Muscle of leg (tissue), 11 donors: Measurements from ENCODE around the gene GAS7. TPM values are rescaled to one million over a fixed set of nuclear protein-coding genes. Genes with fewer than 3 reads are reported as not detected.
A peak's percentile ranks its signal among the peaks of the same experiment; 100 is the strongest.

Experiments
- DNase-seq: peaks from one replicate; pipeline ENCODE4 v3.0.0; 2013
- H3K27ac ChIP-seq: one replicate; pipeline ENCODE4 v1.5.1; 2013; ENCODE audit warnings: mild to moderate bottlenecking, low read length, control low read depth
- H3K27me3 ChIP-seq: one replicate; pipeline ENCODE4 v1.6.1; 2013; ENCODE audit warnings: low read length; ENCODE audit not compliant: control insufficient read depth, insufficient read depth
- H3K36me3 ChIP-seq: one replicate; pipeline ENCODE4 v1.6.1; 2013; ENCODE audit warnings: low read length; ENCODE audit not compliant: control insufficient read depth, insufficient read depth
- H3K4me1 ChIP-seq: one replicate; pipeline ENCODE4 v1.6.1; 2013; ENCODE audit warnings: low read length; ENCODE audit not compliant: control insufficient read depth, insufficient read depth
- H3K4me3 ChIP-seq: one replicate; pipeline ENCODE4 v1.5.1; 2013; ENCODE audit warnings: low read length, control low read depth
- H3K9me3 ChIP-seq: replicated peaks from 2 replicates; pipeline ENCODE4 v1.6.1; 2013; ENCODE audit warnings: low read depth, low read length; ENCODE audit not compliant: control insufficient read depth
- WGBS: methylation state at CpG from one replicate; pipeline ENCODE4 v1.1.5; 2013; ENCODE audit warnings: missing lambda C conversion rate; ENCODE audit not compliant: insufficient coverage; 5-methylcytosine and 5-hydroxymethylcytosine counted together
- polyA plus RNA-seq, 8 donors: library from polyadenylated mRNA; unstranded; fragments of 120-200 nt; gene quantifications; one replicate each; pipeline versions ENCODE4 v1.2.1 to v1.2.3, GENCODE V29; 2013; ENCODE audit warnings: inconsistent platforms in 1 of 8, low replicate concordance in 1 of 8; ENCODE audit not compliant: insufficient read length in 8 of 8, insufficient read depth in 1 of 8
- total RNA-seq: library from RNA; stranded (reverse); fragments of 120-200 nt; gene quantifications from one replicate; pipeline ENCODE4 v1.2.4, GENCODE V29; 2013

Gene GAS7
- total and polyA plus RNA-seq, 9 donors = 33.3 to 68.9 (median 45.9) TPM

DNA sequence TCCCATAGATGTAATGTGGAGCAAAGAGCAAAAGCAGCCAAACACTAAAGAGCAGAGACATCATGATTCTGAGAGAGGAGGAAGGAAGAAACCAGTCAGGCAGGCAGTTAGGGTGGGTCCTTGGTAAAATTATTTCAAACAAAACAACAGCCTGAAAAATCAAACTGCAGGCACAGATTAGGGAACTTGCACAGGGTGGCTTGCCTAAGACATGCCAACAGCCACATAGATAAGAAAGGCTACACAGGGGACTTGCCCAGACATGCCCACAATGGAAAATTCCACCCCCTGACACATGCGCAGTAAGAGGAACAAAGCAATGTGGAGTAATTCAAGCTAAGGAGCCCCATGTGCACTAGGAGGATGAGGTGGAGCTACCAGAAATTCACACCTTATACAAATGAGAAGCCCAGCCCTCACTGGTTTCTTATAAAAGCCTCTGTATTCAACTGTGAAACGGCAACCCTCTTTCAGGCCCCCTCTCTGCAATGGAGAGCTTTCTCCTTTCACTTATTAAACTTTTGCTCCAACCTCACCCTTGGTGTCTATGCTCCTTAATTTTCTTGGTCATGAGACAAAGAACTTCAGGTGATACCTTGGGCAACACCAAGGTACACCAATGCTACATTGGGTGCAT, 7.3 kb upstream of the GAS7 start:
- no peaks in the 10 kb centered on the region for H3K36me3 ChIP-seq
- H3K27ac ChIP-seq = no peak overlapping the region
- no peak for DNase-seq
- H3K4me1 ChIP-seq = peaks cover 18% of the 10 kb centered on the region
- WGBS = 90% methylated on average over 1 of the region's 2 CpGs
- peaks cover 2% of the 10 kb centered on the region for H3K27me3 ChIP-seq
- H3K9me3 ChIP-seq = peaks cover 13% of the 10 kb centered on the region
- no peak overlapping the region for H3K4me3 ChIP-seq

GRCh38 chr17:10201680-10202079, 3.3 kb upstream of the GAS7 start:
- no peak for DNase-seq
- Histone ChIP-seq H3K4me3 (no peak overlapping the region), H3K27ac (no peak overlapping the region), H3K9me3 (peaks cover 13% of the 10 kb centered on the region), H3K4me1 (peaks cover 15% of the 10 kb centered on the region), H3K27me3 (peaks cover 23% of the 10 kb centered on the region), H3K36me3 (no peaks in the 10 kb centered on the region)
- WGBS = no CpG with 5 or more reads among the region's 4 CpGs

DNA sequence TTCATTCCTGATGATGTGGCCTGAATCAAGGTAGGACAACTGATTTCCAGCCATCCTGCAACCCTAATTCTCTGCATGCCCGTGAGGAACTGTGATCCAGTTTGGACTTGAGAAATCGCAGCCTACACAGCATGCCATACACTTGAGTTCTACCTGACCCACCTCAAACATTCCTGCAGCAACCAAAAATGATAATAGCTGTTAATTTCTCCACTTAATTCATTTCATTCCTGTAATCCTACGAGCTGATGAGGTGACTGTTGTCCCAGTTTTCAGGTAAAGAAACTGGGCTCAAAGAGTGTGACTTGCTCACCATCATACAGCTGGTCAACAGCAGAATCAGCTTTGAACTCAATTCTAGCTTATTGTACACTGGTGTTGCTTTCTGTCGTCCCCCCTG, 2.2 kb upstream of the GAS7 start:
- Histone ChIP-seq H3K4me1 (peaks cover 21% of the 10 kb centered on the region), H3K4me3 (no peak overlapping the region), H3K36me3 (no peaks in the 10 kb centered on the region), H3K9me3 (peaks cover 9% of the 10 kb centered on the region), H3K27ac (no peak overlapping the region), H3K27me3 (peaks cover 25% of the 10 kb centered on the region)
- 83% methylated on average over 1 of the region's 4 CpGs for WGBS
- no peak for DNase-seq

DNA sequence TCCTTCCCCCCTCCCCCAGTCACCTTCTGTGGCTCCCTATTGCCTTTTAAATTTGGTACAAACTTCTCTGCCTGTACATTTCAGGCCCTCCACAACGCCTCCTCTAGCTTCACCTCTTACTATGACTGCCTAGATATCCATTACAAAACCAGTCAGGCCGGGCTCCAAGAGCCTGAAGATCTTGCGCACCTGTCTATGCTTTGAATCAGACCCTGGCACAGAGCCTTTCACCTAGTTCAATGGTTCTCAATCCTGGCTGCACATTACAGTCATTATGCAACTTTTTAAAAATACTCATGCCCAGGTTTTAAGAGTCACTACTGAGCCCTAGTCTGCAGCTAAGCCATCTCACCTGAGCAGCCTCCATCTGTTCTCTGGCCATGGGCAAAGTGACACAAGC, 1.6 kb upstream of the GAS7 start:
- Histone ChIP-seq H3K27me3 (peaks cover 25% of the 10 kb centered on the region), H3K36me3 (no peaks in the 10 kb centered on the region), H3K4me3 (no peak overlapping the region), H3K4me1 (peaks cover 27% of the 10 kb centered on the region), H3K27ac (no peak overlapping the region), H3K9me3 (peaks cover 9% of the 10 kb centered on the region)
- WGBS = 68% methylated on average over 3 of the region's 3 CpGs
- DNase-seq = no peak

GRCh38 chr17:10197721-10198508, 491 bp downstream of the GAS7 start:
- Histone ChIP-seq H3K27ac (no peak overlapping the region), H3K27me3 (peaks cover 26% of the 10 kb centered on the region), H3K4me1 (peaks cover 33% of the 10 kb centered on the region), H3K9me3 (peaks cover 17% of the 10 kb centered on the region), H3K36me3 (no peaks in the 10 kb centered on the region), H3K4me3 (peak overlapping the region; percentile 67)
- WGBS = under 1% methylated on average over 90 of the region's 90 CpGs
- peak; percentile 21 for DNase-seq

- DNase-seq = peak; percentile 30
- H3K27me3 ChIP-seq = peaks cover 26% of the 10 kb centered on the region
These were observed 1.1 kb downstream of the GAS7 start for GRCh38 chr17:10197362-10197720.

DNA sequence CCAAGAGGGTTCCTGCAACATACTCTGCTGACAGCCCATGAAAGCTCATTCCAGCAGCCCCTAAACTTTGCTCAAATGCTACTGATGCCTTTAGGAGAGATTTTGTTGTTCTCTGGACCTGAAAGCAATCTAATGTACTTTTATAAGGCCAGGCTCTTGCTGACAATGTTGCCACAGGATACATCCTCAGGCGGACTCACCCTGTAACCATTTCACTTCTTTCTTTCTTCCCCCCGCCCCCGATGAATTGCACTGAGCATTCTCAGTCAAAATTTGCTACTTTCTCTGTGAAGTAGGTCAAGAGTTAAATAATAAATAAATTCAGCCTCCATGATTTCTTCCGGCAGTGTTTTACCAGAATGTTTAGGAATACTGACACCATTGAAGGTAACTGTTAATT, 1.5 kb downstream of the GAS7 start:
- Histone ChIP-seq H3K27me3 (peaks cover 26% of the 10 kb centered on the region), H3K27ac (no peak overlapping the region), H3K4me3 (peak overlapping the region; percentile 67), H3K9me3 (peaks cover 17% of the 10 kb centered on the region), H3K36me3 (no peaks in the 10 kb centered on the region), H3K4me1 (peaks cover 42% of the 10 kb centered on the region)
- no CpG with 5 or more reads among the region's 4 CpGs for WGBS
- peak; percentile 23 for DNase-seq

More at GRCh38 chr17:10197362-10197720, 1.1 kb downstream of the GAS7 start:
- peaks cover 17% of the 10 kb centered on the region for H3K9me3 ChIP-seq
- no peaks in the 10 kb centered on the region for H3K36me3 ChIP-seq
- H3K4me3 ChIP-seq = peak overlapping the region; percentile 67
- H3K27ac ChIP-seq = no peak overlapping the region
- 20% methylated on average over 10 of the region's 11 CpGs for WGBS
- peaks cover 38% of the 10 kb centered on the region for H3K4me1 ChIP-seq

DNA sequence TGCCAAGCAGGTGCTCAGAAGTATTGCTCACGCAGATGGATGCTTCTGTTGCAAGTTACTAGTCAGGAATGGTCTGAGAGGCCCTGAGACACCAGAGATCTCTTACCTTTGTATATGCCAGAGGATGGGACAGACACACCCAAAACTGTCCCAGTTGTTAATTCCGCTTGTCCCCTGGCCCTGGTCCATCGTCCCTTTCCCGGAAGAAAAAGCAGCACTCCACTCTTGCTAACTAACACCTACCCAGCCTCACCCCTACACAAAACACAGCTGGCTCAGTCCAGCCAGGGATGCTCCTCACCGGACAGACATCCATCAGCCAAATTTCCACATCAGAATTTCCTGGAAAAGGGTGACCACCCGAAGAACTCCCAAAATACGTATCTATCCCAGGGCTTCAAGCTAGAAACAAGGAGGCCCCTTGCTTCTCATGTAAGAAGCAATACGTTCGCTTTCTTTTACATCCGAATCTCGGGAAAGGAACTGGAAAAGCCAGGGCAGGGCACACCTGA, 2.0 kb downstream of the GAS7 start:
- Histone ChIP-seq H3K36me3 (no peaks in the 10 kb centered on the region), H3K27me3 (peaks cover 26% of the 10 kb centered on the region), H3K4me3 (peak overlapping the region; percentile 67), H3K27ac (no peak overlapping the region), H3K4me1 (peaks cover 42% of the 10 kb centered on the region), H3K9me3 (peaks cover 17% of the 10 kb centered on the region)
- WGBS = 52% methylated on average over 10 of the region's 11 CpGs
- peak; percentile 64 for DNase-seq

- peak; percentile 57 for DNase-seq
- Histone ChIP-seq H3K36me3 (no peaks in the 10 kb centered on the region), H3K27ac (no peak overlapping the region), H3K9me3 (peaks cover 17% of the 10 kb centered on the region), H3K27me3 (peaks cover 23% of the 10 kb centered on the region), H3K4me1 (peaks cover 42% of the 10 kb centered on the region), H3K4me3 (no peak overlapping the region)
- 87% methylated on average over 3 of the region's 4 CpGs for WGBS
These were observed 3.2 kb downstream of the GAS7 start for GRCh38 chr17:10195090-10195805.

GRCh38 chr17:10193632-10194031, 4.8 kb downstream of the GAS7 start:
- Histone ChIP-seq H3K27ac (no peak overlapping the region), H3K36me3 (no peaks in the 10 kb centered on the region), H3K4me3 (no peak overlapping the region), H3K4me1 (peaks cover 37% of the 10 kb centered on the region), H3K9me3 (peaks cover 17% of the 10 kb centered on the region), H3K27me3 (peaks cover 14% of the 10 kb centered on the region)
- no peak for DNase-seq
- no CpG with 5 or more reads among the region's 2 CpGs for WGBS
